Fibroblast of lung (primary cell): ENCODE measurements around the gene RHBDF2. TPM values are rescaled to one million over a fixed set of nuclear protein-coding genes. Genes with fewer than 3 reads are reported as not detected.
A peak's percentile ranks its signal among the peaks of the same experiment; 100 is the strongest.

Experiments
- DNase-seq, 2 donors: peaks; one replicate each; pipeline versions ENCODE4 v3.0.0 to v3.0.0-alpha.2; 2010; ENCODE audit warnings: low read depth in 2 of 2
- H2AFZ ChIP-seq: 2 replicates; pipeline ENCODE4 v1.5.1; 2012; ENCODE audit warnings: low read length, control low read depth, inconsistent platforms
- H3K27ac ChIP-seq: 2 replicates; pipeline ENCODE4 v1.5.1; 2011; ENCODE audit warnings: low read length, control low read depth; ENCODE audit not compliant: insufficient read depth
- H3K27me3 ChIP-seq: 2 replicates; pipeline ENCODE4 v1.5.1; 2011; ENCODE audit warnings: mild to moderate bottlenecking, low read length; ENCODE audit not compliant: control insufficient read depth, insufficient read depth
- H3K36me3 ChIP-seq: 2 replicates; pipeline ENCODE4 v1.5.1; 2011; ENCODE audit warnings: low read length; ENCODE audit not compliant: control insufficient read depth, insufficient read depth
- H3K4me1 ChIP-seq: 2 replicates; pipeline ENCODE4 v1.5.1; 2011; ENCODE audit warnings: low read length; ENCODE audit not compliant: control insufficient read depth, insufficient read depth; ENCODE audit errors: extremely low read depth
- H3K4me2 ChIP-seq: 2 replicates; pipeline ENCODE4 v1.5.1; 2011; ENCODE audit warnings: low read length, control low read depth; ENCODE audit not compliant: insufficient read depth; ENCODE audit errors: extremely low read depth
- H3K4me3 ChIP-seq, 4 experiments: fragments of 200-600 bp in 1 of 4; sonication (generic) in 1 of 4; replicated peaks in 1 of 4; 2 replicates each; pipeline ENCODE4 v1.5.1; 2011 to 2016; ENCODE audit warnings: low read length in 4 of 4, low read depth in 3 of 4, mild to moderate bottlenecking in 3 of 4, control low read depth in 2 of 4, inconsistent platforms in 1 of 4, mixed read lengths in 1 of 4; ENCODE audit not compliant: insufficient read depth in 1 of 4; ENCODE audit errors: control extremely low read depth in 1 of 4
- H3K79me2 ChIP-seq: 2 replicates; pipeline ENCODE4 v1.5.1; 2012; ENCODE audit warnings: mild to moderate bottlenecking, low read length, inconsistent platforms; ENCODE audit not compliant: control insufficient read depth, insufficient read depth
- H3K9ac ChIP-seq: 2 replicates; pipeline ENCODE4 v1.5.1; 2011; ENCODE audit warnings: mild to moderate bottlenecking, low read length, control low read depth; ENCODE audit not compliant: insufficient read depth
- H3K9me3 ChIP-seq: 2 replicates; pipeline ENCODE4 v1.5.1; 2012; ENCODE audit warnings: low read depth, low read length; ENCODE audit not compliant: control insufficient read depth, insufficient read depth
- H4K20me1 ChIP-seq: 2 replicates; pipeline ENCODE4 v1.5.1; 2011; ENCODE audit warnings: low read length; ENCODE audit not compliant: control insufficient read depth, insufficient read depth; ENCODE audit errors: extremely low read depth
- CTCF ChIP-seq, 2 donors: IDR thresholded peaks in 1 of 2; conservative IDR thresholded peaks in 1 of 2; 1 replicate in 1 of 2; 2 replicates in 1 of 2; pipeline ENCODE4 v1.5.1; 2011 to 2012; ENCODE audit warnings: low read length in 2 of 2, control low read depth in 1 of 2, inconsistent platforms in 1 of 2, low read depth in 1 of 2, mild to moderate bottlenecking in 1 of 2
- EZH2 ChIP-seq: IDR thresholded peaks from 2 replicates; pipeline ENCODE4 v1.5.1; 2012; ENCODE audit warnings: low read length, control low read depth, mild to moderate bottlenecking; ENCODE audit errors: missing control alignments
- polyA plus RNA-seq, 2 donors: library from polyadenylated mRNA; depleted of rRNA in 1 of 2; stranded (reverse) in 1 of 2; unstranded in 1 of 2; fragments of >200 nt; gene quantifications; 2 replicates each; pipeline ENCODE4 v1.2.1, GENCODE V29; 2011 to 2012; ENCODE audit warnings: missing spikeins in 1 of 2
- total RNA-seq: library from RNA; depleted of rRNA; stranded (reverse); fragments of >200 nt; gene quantifications from 2 replicates; pipeline ENCODE4 v1.2.1, GENCODE V29; 2014

Gene RHBDF2
- total and polyA plus RNA-seq, 2 donors (not counting 1 experiment from before 2014, with no cell fraction given): 0.94 to 5.1 TPM

GRCh38 chr17:76539631-76540271 is 38.5 kb upstream of the RHBDF2 start, which contains the start of gene PRCD:
TSS of gene PRCD (plus strand) at chr17:76540044. CDS start at chr17:76540142, 98 bp downstream.
- DNase-seq: no peak
- peaks cover 2% of the 10 kb centered on the region for H3K36me3 ChIP-seq
- H2AFZ ChIP-seq: peak within 1 kb of the TSS; percentile 84
- H3K4me3 ChIP-seq: peak within 1 kb of the TSS; percentile 1 to 41 (median 30)
- H3K4me2 ChIP-seq: peak within 1 kb of the TSS; percentile 93
- no peaks in the 10 kb centered on the region for H4K20me1 ChIP-seq
- H3K9ac ChIP-seq: peak within 1 kb of the TSS; percentile 39
- no peak for TF ChIP-seq CTCF (conservative IDR thresholded peaks at IDR 0.05 in 1 of 2, IDR thresholded peaks at IDR 0.05 in 1 of 2; ENCODE audit: low read depth in 1 of 2, low read length in 2 of 2)
- no peak for TF ChIP-seq EZH2
- H3K27ac ChIP-seq: peak within 1 kb of the TSS; percentile 63
- no peaks in the 10 kb centered on the region for H3K27me3 ChIP-seq
- no peaks in the 10 kb centered on the region for H3K9me3 ChIP-seq
- peaks cover 29% of the 10 kb centered on the region for H3K4me1 ChIP-seq
- H3K79me2 ChIP-seq: no peaks in the 10 kb centered on the region

GRCh38 chr17:76538941-76539570 is 37.8 kb upstream of the RHBDF2 start:
- Histone ChIP-seq H3K4me1 (peaks cover 25% of the 10 kb centered on the region), H3K9me3 (no peaks in the 10 kb centered on the region), H3K4me3 (peak overlapping the region in 1 of 4 experiments; percentile 58), H3K36me3 (peaks cover 2% of the 10 kb centered on the region), H3K27ac (no peak overlapping the region), H4K20me1 (no peaks in the 10 kb centered on the region), H2AFZ (no peak overlapping the region), H3K9ac (no peak overlapping the region), H3K79me2 (no peaks in the 10 kb centered on the region), H3K27me3 (no peaks in the 10 kb centered on the region), H3K4me2 (no peak overlapping the region)
- DNase-seq: no peak
- TF ChIP-seq CTCF (conservative IDR thresholded peaks at IDR 0.05 in 1 of 2, IDR thresholded peaks at IDR 0.05 in 1 of 2; ENCODE audit: low read depth in 1 of 2, low read length in 2 of 2): no peak
- TF ChIP-seq EZH2: no peak

GRCh38 chr17:76538281-76538931 is 37.2 kb upstream of the RHBDF2 start:
- TF ChIP-seq CTCF (conservative IDR thresholded peaks at IDR 0.05 in 1 of 2, IDR thresholded peaks at IDR 0.05 in 1 of 2; ENCODE audit: low read depth in 1 of 2, low read length in 2 of 2) (no peak), EZH2 (no peak)
- Histone ChIP-seq H3K9me3 (no peaks in the 10 kb centered on the region), H3K4me1 (peaks cover 20% of the 10 kb centered on the region), H3K4me3 (peak overlapping the region; percentile 8 to 58 (median 30)), H3K27me3 (no peaks in the 10 kb centered on the region), H4K20me1 (no peaks in the 10 kb centered on the region), H3K36me3 (peaks cover 2% of the 10 kb centered on the region), H3K9ac (peak overlapping the region; percentile 54), H3K4me2 (peak overlapping the region; percentile 32), H3K27ac (no peak overlapping the region), H2AFZ (no peak overlapping the region), H3K79me2 (no peaks in the 10 kb centered on the region)
- DNase-seq: no peak
